ENCODE data around the gene CDC42EP3. TPM values are rescaled to one million over a fixed set of nuclear protein-coding genes. Genes with fewer than 3 reads are reported as not detected.

CDC42EP3 gene
- total and polyA plus RNA-seq, 4 donors: 10.9 to 37.0 (median 22.8) TPM

DNA sequence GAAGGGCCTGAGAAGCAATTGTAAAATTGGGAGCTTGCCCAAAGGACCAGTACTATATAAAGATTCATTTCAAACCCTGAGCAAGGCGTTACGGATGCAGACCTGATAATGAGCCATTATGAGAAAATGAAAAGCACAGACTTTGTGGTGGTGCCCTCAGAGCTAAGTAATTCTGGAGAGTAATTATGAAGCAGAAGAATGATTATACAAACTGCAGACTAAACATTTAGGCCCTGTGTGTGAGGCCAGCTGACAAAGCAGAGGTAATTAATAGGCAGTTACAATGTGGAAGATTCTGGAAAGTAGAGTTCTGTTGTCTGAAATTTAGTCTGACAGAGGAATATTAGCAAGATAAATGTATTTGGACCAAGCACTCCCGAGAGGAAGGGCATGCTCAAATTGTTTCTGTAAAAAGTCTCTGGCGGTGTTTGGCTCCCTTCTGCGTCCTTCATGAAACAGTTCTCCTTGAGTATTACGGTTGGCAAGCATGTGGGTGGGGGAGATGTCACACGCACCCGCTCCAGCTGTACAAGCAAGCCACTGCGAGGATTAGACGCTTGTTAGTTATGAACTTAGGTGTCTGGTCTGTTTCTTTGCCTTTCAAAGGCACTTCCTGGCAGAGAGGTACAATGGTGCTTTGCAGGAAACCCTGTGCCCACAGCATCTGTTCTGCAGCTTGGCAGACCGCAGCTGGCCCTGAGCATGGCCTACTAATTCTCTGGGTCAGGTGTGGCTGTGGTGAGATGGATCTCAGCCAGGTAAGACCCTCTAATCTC, 45.5 kb downstream of the CDC42EP3 start:
- peak in 5 of 6 donors; percentile 11 to 86 (median 24) for DNase-seq (ENCODE audit: low read depth in 4 of 6, low spot score in 6 of 6)
- H3K9me3 ChIP-seq (ENCODE audit: control insufficient read depth, insufficient read depth, low read length): no peaks in the 10 kb centered on the region
- H3K27me3 ChIP-seq (ENCODE audit: control insufficient read depth, insufficient read depth, low read length): no peaks in the 10 kb centered on the region
- WGBS (ENCODE audit: insufficient coverage): 19% methylated on average over 11 of the region's 11 CpGs
- no peak overlapping the region for H3K4me3 ChIP-seq (ENCODE audit: low read depth, low read length)
- H3K27ac ChIP-seq (ENCODE audit: low read depth, low read length): peak overlapping the region; percentile 6
- H3K4me1 ChIP-seq (ENCODE audit: control insufficient read depth, insufficient read depth, low read length): peaks cover 6% of the 10 kb centered on the region
- no peaks in the 10 kb centered on the region for H3K36me3 ChIP-seq (ENCODE audit: control insufficient read depth, insufficient read depth, low read length)

GRCh38 chr2:37625156-37625555, 46.3 kb downstream of the CDC42EP3 start:
- H3K27ac ChIP-seq (ENCODE audit: low read depth, low read length): no peak overlapping the region
- no peaks in the 10 kb centered on the region for H3K9me3 ChIP-seq (ENCODE audit: control insufficient read depth, insufficient read depth, low read length)
- H3K4me1 ChIP-seq (ENCODE audit: control insufficient read depth, insufficient read depth, low read length): peaks cover 6% of the 10 kb centered on the region
- DNase-seq (ENCODE audit: low read depth in 4 of 6, low spot score in 6 of 6): no peak
- no peak overlapping the region for H3K4me3 ChIP-seq (ENCODE audit: low read depth, low read length)
- H3K27me3 ChIP-seq (ENCODE audit: control insufficient read depth, insufficient read depth, low read length): no peaks in the 10 kb centered on the region
- H3K36me3 ChIP-seq (ENCODE audit: control insufficient read depth, insufficient read depth, low read length): no peaks in the 10 kb centered on the region

- no peak for DNase-seq (ENCODE audit: low read depth in 4 of 6, low spot score in 6 of 6)
- Histone ChIP-seq H3K27ac (ENCODE audit: low read depth, low read length) (no peak overlapping the region), H3K4me3 (ENCODE audit: low read depth, low read length) (no peak overlapping the region), H3K36me3 (ENCODE audit: control insufficient read depth, insufficient read depth, low read length) (no peaks in the 10 kb centered on the region), H3K4me1 (ENCODE audit: control insufficient read depth, insufficient read depth, low read length) (peaks cover 6% of the 10 kb centered on the region), H3K9me3 (ENCODE audit: control insufficient read depth, insufficient read depth, low read length) (no peaks in the 10 kb centered on the region), H3K27me3 (ENCODE audit: control insufficient read depth, insufficient read depth, low read length) (no peaks in the 10 kb centered on the region)
- WGBS (ENCODE audit: insufficient coverage): 98% methylated on average over 4 of the region's 8 CpGs
These were observed 47.2 kb downstream of the CDC42EP3 start for GRCh38 chr2:37623971-37624900.

DNA sequence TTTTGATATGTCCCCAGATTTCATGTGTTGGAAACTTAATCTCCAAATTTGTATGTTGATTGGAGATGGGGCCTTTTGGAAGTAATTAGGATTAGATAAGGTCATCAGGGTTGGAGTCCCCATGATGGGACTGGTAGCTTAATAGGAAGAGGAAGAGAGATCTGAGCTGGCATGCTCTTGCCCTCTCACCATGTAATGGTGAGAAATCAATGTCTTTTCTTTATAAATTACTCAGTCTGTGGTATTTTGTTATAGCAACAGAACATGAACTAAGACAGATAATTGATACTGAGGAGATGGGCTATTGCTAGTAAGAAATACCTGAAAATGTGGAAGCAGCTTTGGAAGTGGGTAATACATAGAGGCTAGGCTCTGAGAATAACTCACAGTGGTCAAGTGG, 48.0 kb downstream of the CDC42EP3 start:
- Histone ChIP-seq H3K4me1 (ENCODE audit: control insufficient read depth, insufficient read depth, low read length) (peaks cover 6% of the 10 kb centered on the region), H3K9me3 (ENCODE audit: control insufficient read depth, insufficient read depth, low read length) (no peaks in the 10 kb centered on the region), H3K36me3 (ENCODE audit: control insufficient read depth, insufficient read depth, low read length) (no peaks in the 10 kb centered on the region), H3K4me3 (ENCODE audit: low read depth, low read length) (no peak overlapping the region), H3K27me3 (ENCODE audit: control insufficient read depth, insufficient read depth, low read length) (no peaks in the 10 kb centered on the region), H3K27ac (ENCODE audit: low read depth, low read length) (no peak overlapping the region)
- no peak for DNase-seq (ENCODE audit: low read depth in 4 of 6, low spot score in 6 of 6)

DNA sequence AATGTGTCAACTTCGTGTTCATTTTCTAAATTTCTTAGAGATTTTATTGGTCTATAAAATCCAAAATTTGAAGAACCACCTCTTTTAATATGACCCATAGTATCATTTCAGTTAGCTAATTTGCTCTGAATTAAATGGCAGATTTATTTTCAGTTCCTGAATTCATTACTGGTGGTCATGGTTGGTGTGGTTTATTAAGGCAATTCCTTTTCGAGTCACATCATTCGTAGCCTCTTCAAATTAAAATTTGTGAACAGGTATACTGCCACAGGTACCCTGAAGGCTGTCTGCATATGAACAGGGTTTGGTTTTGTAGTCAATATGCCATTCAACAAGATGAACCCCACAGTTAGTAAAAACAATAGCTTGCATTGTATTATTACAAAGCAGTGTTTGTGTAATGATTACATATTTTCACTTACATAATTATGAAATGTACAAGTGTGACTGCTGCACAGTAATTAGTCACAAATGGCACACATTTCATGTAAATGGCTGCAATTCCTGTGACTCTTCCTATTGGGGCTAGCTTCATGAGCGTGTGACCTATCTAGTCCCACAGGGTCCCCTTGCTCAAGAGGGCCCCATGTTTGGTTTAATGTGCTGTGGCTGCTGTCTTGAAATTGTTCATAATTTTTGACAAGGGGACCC, 48.9 kb downstream of the CDC42EP3 start:
- Histone ChIP-seq H3K9me3 (ENCODE audit: control insufficient read depth, insufficient read depth, low read length) (no peaks in the 10 kb centered on the region), H3K27me3 (ENCODE audit: control insufficient read depth, insufficient read depth, low read length) (no peaks in the 10 kb centered on the region), H3K27ac (ENCODE audit: low read depth, low read length) (no peak overlapping the region), H3K36me3 (ENCODE audit: control insufficient read depth, insufficient read depth, low read length) (no peaks in the 10 kb centered on the region), H3K4me1 (ENCODE audit: control insufficient read depth, insufficient read depth, low read length) (peaks cover 6% of the 10 kb centered on the region), H3K4me3 (ENCODE audit: low read depth, low read length) (no peak overlapping the region)
- no peak for DNase-seq (ENCODE audit: low read depth in 4 of 6, low spot score in 6 of 6)
- no CpG with 5 or more reads among the region's 4 CpGs for WGBS (ENCODE audit: insufficient coverage)

- no peak overlapping the region for H3K4me3 ChIP-seq (ENCODE audit: low read depth, low read length)
- H3K9me3 ChIP-seq (ENCODE audit: control insufficient read depth, insufficient read depth, low read length): no peaks in the 10 kb centered on the region
- no peak overlapping the region for H3K27ac ChIP-seq (ENCODE audit: low read depth, low read length)
- peaks cover 3% of the 10 kb centered on the region for H3K4me1 ChIP-seq (ENCODE audit: control insufficient read depth, insufficient read depth, low read length)
- H3K36me3 ChIP-seq (ENCODE audit: control insufficient read depth, insufficient read depth, low read length): no peaks in the 10 kb centered on the region
- no CpG with 5 or more reads among the region's 1 CpG for WGBS (ENCODE audit: insufficient coverage)
- no peaks in the 10 kb centered on the region for H3K27me3 ChIP-seq (ENCODE audit: control insufficient read depth, insufficient read depth, low read length)
- no peak for DNase-seq (ENCODE audit: low read depth in 4 of 6, low spot score in 6 of 6)
These were observed 50.2 kb downstream of the CDC42EP3 start for GRCh38 chr2:37621199-37621598.

- Histone ChIP-seq H3K4me1 (ENCODE audit: control insufficient read depth, insufficient read depth, low read length) (no peaks in the 10 kb centered on the region), H3K4me3 (ENCODE audit: low read depth, low read length) (no peak overlapping the region), H3K9me3 (ENCODE audit: control insufficient read depth, insufficient read depth, low read length) (no peaks in the 10 kb centered on the region), H3K27me3 (ENCODE audit: control insufficient read depth, insufficient read depth, low read length) (no peaks in the 10 kb centered on the region), H3K36me3 (ENCODE audit: control insufficient read depth, insufficient read depth, low read length) (no peaks in the 10 kb centered on the region), H3K27ac (ENCODE audit: low read depth, low read length) (no peak overlapping the region)
- no peak for DNase-seq (ENCODE audit: low read depth in 4 of 6, low spot score in 6 of 6)
These were observed 51.5 kb downstream of the CDC42EP3 start for GRCh38 chr2:37619959-37620300.

DNA sequence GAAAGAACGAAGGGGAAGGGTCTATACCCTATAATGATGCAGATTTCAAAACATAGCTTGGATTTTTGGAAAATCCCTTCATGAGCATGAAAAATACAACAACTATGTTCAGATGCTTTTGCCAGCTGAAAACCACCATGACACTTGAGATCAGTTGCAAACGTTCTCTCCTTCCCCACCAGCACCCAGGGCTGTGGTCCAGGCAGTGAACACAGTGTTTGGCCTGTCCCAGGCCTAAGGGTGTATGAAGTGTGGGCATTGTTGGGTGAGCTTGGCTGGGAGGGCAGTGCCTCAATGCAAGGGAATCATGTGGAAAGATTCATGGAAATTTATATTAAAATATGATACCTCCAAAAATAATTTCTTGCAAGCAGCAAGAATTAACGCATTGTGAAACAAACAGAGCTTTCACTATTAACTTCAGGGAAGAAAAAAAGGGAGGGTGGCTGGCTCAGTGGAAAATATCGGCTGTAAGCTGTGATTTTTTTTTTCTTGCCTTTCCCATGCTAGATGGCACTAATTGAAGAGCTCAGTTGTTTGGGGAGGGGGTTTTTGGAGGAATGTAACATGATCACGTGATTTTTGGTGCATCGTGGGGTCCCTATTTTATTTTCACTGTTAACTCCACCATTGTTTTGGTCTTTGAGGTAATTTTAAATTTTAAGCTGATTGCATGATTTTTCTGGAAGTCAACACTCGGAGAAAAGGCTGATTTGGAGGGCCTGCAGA, 52.0 kb downstream of the CDC42EP3 start:
- WGBS (ENCODE audit: insufficient coverage): 57% methylated on average over 1 of the region's 7 CpGs
- DNase-seq (ENCODE audit: low read depth in 4 of 6, low spot score in 6 of 6): no peak
- Histone ChIP-seq H3K36me3 (ENCODE audit: control insufficient read depth, insufficient read depth, low read length) (no peaks in the 10 kb centered on the region), H3K9me3 (ENCODE audit: control insufficient read depth, insufficient read depth, low read length) (no peaks in the 10 kb centered on the region), H3K27ac (ENCODE audit: low read depth, low read length) (no peak overlapping the region), H3K4me3 (ENCODE audit: low read depth, low read length) (no peak overlapping the region), H3K4me1 (ENCODE audit: control insufficient read depth, insufficient read depth, low read length) (no peaks in the 10 kb centered on the region), H3K27me3 (ENCODE audit: control insufficient read depth, insufficient read depth, low read length) (no peaks in the 10 kb centered on the region)

DNA sequence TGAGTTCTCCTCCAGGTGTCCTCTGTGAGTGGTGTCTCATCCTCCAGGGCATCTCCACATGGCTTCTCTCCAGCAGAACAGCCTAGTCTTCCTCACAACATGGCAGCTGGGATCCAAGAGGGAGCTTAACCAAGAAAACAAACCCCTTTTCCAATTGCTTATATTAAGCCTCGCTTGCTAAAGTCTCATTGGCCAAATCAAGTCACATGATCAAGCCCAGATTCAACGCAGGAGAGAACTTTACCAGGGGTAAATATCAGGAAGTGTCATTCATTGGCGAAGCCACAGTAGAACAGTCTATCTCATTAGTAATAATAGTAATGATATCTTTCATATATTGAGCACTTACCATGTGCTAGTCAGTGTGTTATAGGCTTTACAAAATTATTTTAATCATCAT, 53.1 kb downstream of the CDC42EP3 start:
- H3K4me1 ChIP-seq (ENCODE audit: control insufficient read depth, insufficient read depth, low read length): no peaks in the 10 kb centered on the region
- no peaks in the 10 kb centered on the region for H3K36me3 ChIP-seq (ENCODE audit: control insufficient read depth, insufficient read depth, low read length)
- H3K9me3 ChIP-seq (ENCODE audit: control insufficient read depth, insufficient read depth, low read length): no peaks in the 10 kb centered on the region
- no peak for DNase-seq (ENCODE audit: low read depth in 4 of 6, low spot score in 6 of 6)
- WGBS (ENCODE audit: insufficient coverage): no CpG with 5 or more reads among the region's 3 CpGs
- H3K27ac ChIP-seq (ENCODE audit: low read depth, low read length): no peak overlapping the region
- H3K27me3 ChIP-seq (ENCODE audit: control insufficient read depth, insufficient read depth, low read length): no peaks in the 10 kb centered on the region
- H3K4me3 ChIP-seq (ENCODE audit: low read depth, low read length): no peak overlapping the region
